Keratinocyte (primary cell): ENCODE data around the gene FNDC3B.

Experiments used
- EZH2 ChIP-seq: IDR thresholded peaks from one replicate; pipeline ENCODE4 v1.6.1; 2012; ENCODE audit warnings: inconsistent platforms, mild to moderate bottlenecking, low read length, moderate library complexity
- TF ChIP-seq, protein P1 (sequence below), 3 experiments: IDR thresholded peaks in 1 of 3; conservative IDR thresholded peaks in 1 of 3; optimal IDR thresholded peaks in 1 of 3; 2 replicates in 2 of 3; 3 replicates in 1 of 3; pipeline versions ENCODE3 to v1.5.1; 2011; ENCODE audit warnings: low read length in 3 of 3, mild to moderate bottlenecking in 3 of 3, moderate library complexity in 2 of 3, control low read depth in 1 of 3, inconsistent platforms in 1 of 3; ENCODE audit not compliant: insufficient read depth in 2 of 3; ENCODE audit errors: extremely low read depth in 1 of 3

DNA sequence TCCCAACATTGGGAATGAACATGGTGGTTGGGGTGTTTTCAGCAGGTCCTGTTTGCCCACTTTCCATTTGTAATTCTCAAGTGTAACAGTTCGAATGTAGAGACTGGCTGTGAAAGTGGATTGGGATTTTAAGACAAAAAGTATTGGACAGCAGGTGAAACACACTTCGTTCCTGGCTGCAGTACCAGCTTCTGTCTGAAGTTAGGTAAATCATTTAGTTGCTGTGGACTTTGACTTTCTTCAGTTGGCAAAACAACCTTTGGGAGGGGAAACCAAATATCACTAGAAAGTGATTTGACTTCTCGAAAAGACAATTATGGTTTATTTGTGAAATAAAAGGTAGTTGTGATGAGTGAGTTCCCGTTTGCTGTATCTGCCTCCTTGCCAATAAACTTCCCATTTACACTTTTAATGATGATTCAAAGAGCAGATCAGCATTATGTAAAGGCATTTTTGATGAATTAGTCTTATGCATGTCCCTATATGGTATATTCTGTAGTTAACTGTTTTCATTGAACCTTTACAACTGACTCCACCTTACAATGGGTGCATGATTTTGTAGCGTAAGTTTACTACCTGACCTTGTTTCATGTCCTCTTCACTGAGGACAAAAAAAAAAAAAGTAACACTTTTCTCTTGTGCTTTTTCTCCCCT lies 34.0 kb downstream of the FNDC3B start:
- TF ChIP-seq, protein P1, sequence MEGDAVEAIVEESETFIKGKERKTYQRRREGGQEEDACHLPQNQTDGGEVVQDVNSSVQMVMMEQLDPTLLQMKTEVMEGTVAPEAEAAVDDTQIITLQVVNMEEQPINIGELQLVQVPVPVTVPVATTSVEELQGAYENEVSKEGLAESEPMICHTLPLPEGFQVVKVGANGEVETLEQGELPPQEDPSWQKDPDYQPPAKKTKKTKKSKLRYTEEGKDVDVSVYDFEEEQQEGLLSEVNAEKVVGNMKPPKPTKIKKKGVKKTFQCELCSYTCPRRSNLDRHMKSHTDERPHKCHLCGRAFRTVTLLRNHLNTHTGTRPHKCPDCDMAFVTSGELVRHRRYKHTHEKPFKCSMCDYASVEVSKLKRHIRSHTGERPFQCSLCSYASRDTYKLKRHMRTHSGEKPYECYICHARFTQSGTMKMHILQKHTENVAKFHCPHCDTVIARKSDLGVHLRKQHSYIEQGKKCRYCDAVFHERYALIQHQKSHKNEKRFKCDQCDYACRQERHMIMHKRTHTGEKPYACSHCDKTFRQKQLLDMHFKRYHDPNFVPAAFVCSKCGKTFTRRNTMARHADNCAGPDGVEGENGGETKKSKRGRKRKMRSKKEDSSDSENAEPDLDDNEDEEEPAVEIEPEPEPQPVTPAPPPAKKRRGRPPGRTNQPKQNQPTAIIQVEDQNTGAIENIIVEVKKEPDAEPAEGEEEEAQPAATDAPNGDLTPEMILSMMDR (optimal IDR thresholded peaks at IDR 0.05 in 1 of 3, IDR thresholded peaks at IDR 0.05 in 1 of 3, conservative IDR thresholded peaks at IDR 0.05 in 1 of 3; ENCODE audit: extremely low read depth in 1 of 3, insufficient read depth in 2 of 3, low read length in 3 of 3), result no peak
- no peak for TF ChIP-seq EZH2
